ENCODE measurements around the gene AAK1. TPM values are rescaled to one million over a fixed set of nuclear protein-coding genes. Genes with fewer than 3 reads are reported as not detected.

AAK1 gene
- total RNA-seq, 4 donors from 2014 or later: 15.5 to 28.1 (median 24.4) TPM

GRCh38 chr2:69563021-69563420 lies 80.5 kb downstream of the AAK1 start:
- intact Hi-C loops (cut with DNase I; ENCODE audit: low total_unique reads): no loop called here
- TF ChIP-seq POLR2A (IDR thresholded peaks at IDR 0.05) (no peak), CTCF (IDR thresholded peaks at IDR 0.05) (no peak)
- DNase-seq (ENCODE audit: low spot score in 2 of 2): no peak
- no peak overlapping the region for H3K4me3 ChIP-seq (ENCODE audit: low read depth, poor library complexity, severe bottlenecking)
- 75 to 82% methylated on average over 2 of the region's 2 CpGs for WGBS, 2 donors

DNA sequence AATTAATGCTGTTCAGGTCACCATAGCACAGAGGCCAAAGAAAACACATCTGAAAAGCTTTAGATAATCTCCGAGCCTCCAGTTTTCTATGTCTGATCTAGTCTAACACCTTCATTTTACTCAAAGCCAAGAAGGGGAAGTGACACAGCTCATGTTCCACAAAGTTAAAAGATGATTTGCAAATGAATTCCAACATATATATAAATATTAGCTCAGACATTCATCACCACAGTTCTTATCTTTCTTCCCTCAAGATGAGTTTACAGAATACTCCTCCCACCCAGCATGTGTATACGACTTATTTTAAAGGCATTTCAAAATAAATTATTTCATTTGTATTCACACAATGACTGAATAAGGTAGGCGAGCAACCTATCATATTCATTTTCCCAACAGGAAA lies 82.4 kb downstream of the AAK1 start:
- intact Hi-C loops (cut with DNase I; ENCODE audit: low total_unique reads): loop anchor here (2.0 kb wide), 1 partner anchor 158 kb away; no protein-coding TSS in a partner anchor
- 71 to 72% methylated on average over 3 of the region's 3 CpGs for WGBS, 2 donors
- TF ChIP-seq CTCF (IDR thresholded peaks at IDR 0.05): no peak
- TF ChIP-seq POLR2A (IDR thresholded peaks at IDR 0.05): no peak
- no peak for DNase-seq (ENCODE audit: low spot score in 2 of 2)
- no peak overlapping the region for H3K4me3 ChIP-seq (ENCODE audit: low read depth, poor library complexity, severe bottlenecking)

DNA sequence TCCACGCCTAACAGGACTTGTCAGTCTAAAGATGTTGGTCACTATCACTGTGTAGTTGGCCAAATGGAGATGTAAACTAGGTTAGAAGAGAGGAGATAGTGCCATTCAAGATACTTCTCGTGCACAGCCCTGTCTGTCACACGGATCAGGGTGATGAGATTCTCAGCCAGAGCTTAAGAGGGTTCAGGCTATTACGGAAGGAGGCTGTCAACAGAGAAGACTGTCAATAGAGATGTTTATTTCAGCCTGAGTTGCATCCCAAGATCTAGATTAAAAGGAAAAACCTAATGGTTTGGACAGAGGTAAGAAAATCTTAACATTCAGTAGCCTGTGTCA lies 83.4 kb downstream of the AAK1 start:
- H3K4me3 ChIP-seq (ENCODE audit: low read depth, poor library complexity, severe bottlenecking): no peak overlapping the region
- no peak for DNase-seq (ENCODE audit: low spot score in 2 of 2)
- intact Hi-C loops (cut with DNase I; ENCODE audit: low total_unique reads): loop anchor here (2.0 kb wide), 1 partner anchor 159 kb away; no protein-coding TSS in a partner anchor
- WGBS, 2 donors: 86 to 89% methylated on average over 4 of the region's 4 CpGs
- TF ChIP-seq CTCF (IDR thresholded peaks at IDR 0.05) (no peak), POLR2A (IDR thresholded peaks at IDR 0.05) (no peak)

DNA sequence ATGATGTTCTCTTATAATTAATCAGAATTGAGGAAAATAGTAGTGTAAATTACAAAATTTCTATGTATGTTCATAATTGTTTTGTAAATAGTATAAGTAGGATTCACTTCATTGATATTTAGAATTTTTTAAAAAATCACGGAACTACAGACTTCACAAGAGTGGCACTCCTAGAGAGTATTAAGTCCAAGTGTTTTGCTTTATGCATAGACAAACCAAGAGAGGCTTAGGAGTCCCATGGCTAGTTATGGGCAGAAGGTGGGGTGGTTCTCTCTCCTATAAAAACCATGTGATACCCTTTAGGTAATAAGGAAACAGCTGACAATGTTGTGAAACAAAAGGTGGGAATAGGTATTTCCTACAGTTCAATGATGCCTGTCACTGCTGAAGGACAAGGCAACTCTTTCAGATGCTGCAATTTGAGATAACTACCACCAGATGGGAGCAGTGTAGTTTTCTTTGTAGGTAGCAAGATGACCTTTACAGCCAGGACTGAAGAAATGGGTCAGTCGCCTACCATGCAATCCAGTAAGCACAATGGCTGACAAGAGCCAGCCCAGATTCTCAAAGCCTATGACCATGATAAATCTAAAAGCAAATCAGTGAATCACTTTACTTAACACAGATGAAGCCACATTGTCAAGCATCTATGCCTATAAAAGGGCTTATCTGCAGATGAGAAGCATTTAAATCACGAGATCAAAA lies 83.9 kb downstream of the AAK1 start:
- 53 to 74% methylated on average over 3 of the region's 3 CpGs for WGBS, 2 donors
- intact Hi-C loops (cut with DNase I; ENCODE audit: low total_unique reads): loop anchor here (2.0 kb wide), 1 partner anchor 159 kb away; no protein-coding TSS in a partner anchor
- no peak for DNase-seq (ENCODE audit: low spot score in 2 of 2)
- H3K4me3 ChIP-seq (ENCODE audit: low read depth, poor library complexity, severe bottlenecking): no peak overlapping the region
- peak in 1 of 3 donors; percentile 20 for TF ChIP-seq CTCF (IDR thresholded peaks at IDR 0.05)
- TF ChIP-seq POLR2A (IDR thresholded peaks at IDR 0.05): no peak

- H3K4me3 ChIP-seq (ENCODE audit: low read depth, poor library complexity, severe bottlenecking): no peak overlapping the region
- WGBS, 2 donors: 88 to 90% methylated on average over 4 of the region's 4 CpGs
- TF ChIP-seq CTCF (IDR thresholded peaks at IDR 0.05) (no peak), POLR2A (IDR thresholded peaks at IDR 0.05) (no peak)
- no peak for DNase-seq (ENCODE audit: low spot score in 2 of 2)
- intact Hi-C loops (cut with DNase I; ENCODE audit: low total_unique reads): no loop called here
Measured at GRCh38 chr2:69556008-69556407, 87.5 kb downstream of the AAK1 start.

- no peak overlapping the region for H3K4me3 ChIP-seq (ENCODE audit: low read depth, poor library complexity, severe bottlenecking)
- DNase-seq (ENCODE audit: low spot score in 2 of 2): no peak
- WGBS, 2 donors: 28 to 29% methylated on average over 3 of the region's 3 CpGs
Measured at GRCh38 chr2:69554981-69555380, 88.6 kb downstream of the AAK1 start.

More at GRCh38 chr2:69554981-69555380, 88.6 kb downstream of the AAK1 start:
- intact Hi-C loops (cut with DNase I; ENCODE audit: low total_unique reads): no loop called here
- TF ChIP-seq POLR2A (IDR thresholded peaks at IDR 0.05) (no peak), CTCF (IDR thresholded peaks at IDR 0.05) (no peak)

Measured in lower leg skin (tissue), 4 donors.